Stimulated activated CD8-positive, alpha-beta memory T cell treated with anti-CD3 and anti-CD28 coated beads, Interleukin-12 subunit alpha, Interleukin-12 subunit beta, amount 100 ng/mL, for 1 hour (primary cell): ENCODE data around the gene EPX.
"Not testable (repeated sequence)": the region's sequence is repeated elsewhere in the genome, so short reads cannot be mapped to it uniquely, and the experiment has no call there.

ENCODE experiments used
- DNase-seq: peaks from one replicate; pipeline ENCODE4 v3.0.0-alpha.2; 2020; ENCODE audit warnings: low read depth

EPX gene

DNA sequence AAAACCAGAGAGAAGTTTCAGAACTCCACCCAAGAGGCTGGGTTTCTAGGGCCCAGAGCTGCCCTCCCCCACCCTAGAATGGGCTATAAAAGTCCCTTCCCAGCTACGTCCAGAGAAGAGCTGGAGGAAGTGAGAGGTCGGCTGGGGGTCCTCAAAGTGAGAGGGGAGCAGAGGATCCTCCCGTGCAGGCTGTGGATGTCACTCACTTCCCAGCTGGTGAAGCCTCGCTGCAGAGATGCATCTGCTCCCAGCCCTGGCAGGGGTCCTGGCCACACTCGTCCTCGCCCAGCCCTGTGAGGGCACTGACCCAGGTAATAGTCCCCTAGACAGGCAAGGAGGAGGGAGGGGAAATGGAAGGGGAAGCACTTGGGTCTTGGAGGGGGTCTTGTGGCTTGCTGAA, at the start of gene EPX:
Gene EPX, plus strand, starts transcription at position 115 of the 400 bp plus-strand sequence. Its CDS starts 121 bp downstream, at position 236.
- DNase-seq = no peak

DNA sequence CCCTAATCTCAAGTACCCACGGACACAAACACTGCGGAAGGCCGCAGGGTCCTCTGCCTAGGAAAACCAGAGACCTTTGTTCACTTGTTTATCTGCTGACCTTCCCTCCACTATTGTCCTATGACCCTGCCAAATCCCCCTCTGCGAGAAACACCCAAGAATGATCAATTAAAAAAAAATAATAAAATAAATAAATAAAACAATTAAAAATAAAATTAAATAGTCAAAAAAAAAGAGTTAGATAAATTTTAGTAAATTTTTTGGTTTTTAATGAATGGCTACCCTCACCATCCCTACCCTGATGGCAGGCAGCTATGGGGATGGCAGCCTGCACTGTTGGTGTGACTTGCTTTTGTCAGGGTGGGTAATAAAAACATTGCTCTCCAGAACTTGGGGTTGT, 49.2 kb upstream of the EPX start:
- not testable (repeated sequence) for DNase-seq

- no peak for DNase-seq
These were observed 47.7 kb upstream of the EPX start for GRCh38 chr17:58144801-58145200.

GRCh38 chr17:58147930-58148434, 44.5 kb upstream of the EPX start, which contains the start of gene OR4D1:
Gene OR4D1, plus strand, starts transcription at chr17:58148384. Its CDS starts 6,770 bp downstream, at chr17:58155154.
- DNase-seq = no peak

DNA sequence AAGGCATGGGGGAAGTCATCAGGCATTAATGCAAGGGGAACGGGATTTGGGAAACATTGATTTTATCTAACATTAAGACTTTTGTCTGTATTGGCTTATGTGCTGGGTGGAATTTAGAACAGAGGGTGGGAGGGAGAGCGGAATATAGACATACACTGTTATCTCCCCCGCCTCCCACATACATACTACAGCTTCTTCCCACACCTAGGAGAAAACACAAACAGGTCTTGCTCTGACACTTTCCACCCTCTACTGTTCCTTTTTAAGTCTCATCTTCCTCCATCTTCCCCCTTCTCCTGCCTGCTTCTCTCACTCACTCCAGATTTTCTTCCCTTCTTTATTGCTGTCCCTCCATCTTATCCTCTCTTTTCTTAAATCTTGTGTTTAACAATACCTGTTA, 43.9 kb upstream of the EPX start:
- DNase-seq = no peak

DNA sequence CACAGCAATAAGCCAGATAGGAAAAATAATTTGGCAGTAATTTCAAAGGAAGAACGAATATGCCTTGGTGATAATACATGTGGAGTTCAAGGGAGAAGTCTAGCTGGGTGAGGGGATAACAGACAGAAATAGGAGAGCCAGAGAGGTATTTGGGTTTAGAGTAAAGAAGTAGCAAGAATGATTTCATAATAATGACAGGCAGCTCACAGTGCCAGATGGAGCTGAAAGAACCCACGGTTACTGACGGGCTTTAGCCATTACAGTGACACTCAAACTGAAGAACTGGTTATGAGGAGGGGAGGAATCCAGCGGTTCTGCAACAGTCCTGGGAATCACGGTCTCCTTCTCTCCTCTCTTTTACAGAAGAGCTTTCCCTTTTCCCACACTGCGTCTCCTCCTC, 42.1 kb upstream of the EPX start:
- DNase-seq = no peak

DNA sequence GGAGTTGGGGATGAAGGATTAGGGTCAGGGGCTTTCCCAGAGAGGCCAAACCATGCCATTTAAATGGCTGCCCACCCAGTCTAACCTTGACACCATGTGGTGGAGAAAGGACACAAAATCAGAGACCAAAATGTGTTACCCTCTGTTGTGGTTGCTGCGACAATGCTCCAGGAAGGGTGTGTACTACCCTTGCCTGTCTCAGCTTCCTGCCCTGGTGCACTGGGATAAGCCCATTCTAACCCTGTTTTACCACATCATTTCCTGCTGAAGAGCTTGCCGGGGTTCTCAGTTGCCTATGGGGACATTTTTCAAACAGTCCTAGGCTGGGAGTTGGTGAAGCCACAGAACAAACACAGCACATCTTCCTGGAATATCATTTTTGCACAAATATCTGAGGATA, 39.5 kb upstream of the EPX start:
- DNase-seq = peak; percentile 28

DNA sequence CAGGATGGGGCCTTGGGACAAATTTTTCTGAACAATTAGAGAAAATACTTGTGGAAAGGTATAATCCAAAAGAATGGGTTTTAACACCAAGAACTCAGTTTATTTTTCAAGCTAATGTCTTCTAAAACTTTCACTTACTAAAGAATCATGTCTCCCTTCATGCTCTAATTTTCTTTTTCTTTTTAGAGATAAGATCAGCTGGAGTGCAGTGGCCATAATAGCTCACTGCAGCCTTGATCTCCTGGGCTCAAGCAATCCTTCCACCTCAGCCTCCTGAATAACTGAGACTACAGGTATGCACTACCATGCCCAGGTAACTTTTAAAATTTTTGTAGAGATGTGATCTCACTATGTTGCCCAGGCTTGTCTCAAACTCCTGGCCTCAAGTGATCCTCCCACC, 38.9 kb upstream of the EPX start:
- no peak for DNase-seq

DNA sequence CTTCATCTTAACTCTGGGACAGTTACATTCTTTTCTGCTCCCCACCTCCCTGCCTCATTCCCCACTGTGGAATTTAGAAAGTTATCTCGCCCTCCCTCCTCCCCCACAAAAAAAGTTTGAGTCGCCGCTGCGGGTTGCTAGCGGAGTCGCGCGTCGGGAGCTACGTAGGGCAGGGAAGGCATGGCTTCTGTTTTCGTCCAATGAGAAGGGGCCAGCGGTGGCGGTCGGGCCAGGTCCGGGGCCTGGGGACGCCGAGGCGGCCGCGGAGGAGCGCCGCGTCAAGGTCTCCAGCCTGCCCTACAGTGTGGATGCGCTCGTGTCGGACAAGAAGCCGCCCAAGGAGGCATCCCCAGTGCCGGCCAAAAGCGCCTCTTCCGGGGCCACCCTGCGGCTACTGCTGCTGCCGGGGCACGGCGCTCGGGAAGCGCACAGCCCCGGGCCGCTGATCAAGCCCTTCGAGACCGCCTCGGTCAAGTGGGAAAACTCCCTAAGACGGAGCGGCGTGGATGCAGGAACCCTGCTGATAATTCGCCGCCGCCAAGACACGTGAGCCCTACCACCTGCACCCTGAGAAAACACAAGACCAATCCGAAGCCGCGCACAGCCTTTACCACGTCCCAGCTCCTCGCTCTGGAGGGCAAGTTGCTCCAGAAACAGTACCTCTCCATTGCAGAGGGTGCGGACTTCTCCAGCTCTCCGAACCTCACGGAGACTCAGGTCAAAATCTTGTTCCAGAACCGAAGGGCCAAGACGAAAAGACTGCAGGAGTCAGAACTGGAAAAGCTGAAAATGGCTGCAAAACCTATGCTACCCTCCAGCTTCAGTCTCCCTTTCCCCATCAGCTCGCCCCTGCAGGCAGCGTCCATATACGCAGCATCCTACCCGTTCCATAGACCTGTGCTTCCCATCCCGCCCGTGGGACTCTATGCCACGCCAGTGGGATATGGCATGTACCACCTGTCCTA, 35.4 kb upstream of the EPX start:
- peak; percentile 32 for DNase-seq

- DNase-seq = no peak
These were observed 34.3 kb upstream of the EPX start for GRCh38 chr17:58158181-58158580.

GRCh38 chr17:58161566-58161965, 31.0 kb upstream of the EPX start:
- DNase-seq = no peak

GRCh38 chr17:58165981-58166380, 26.5 kb upstream of the EPX start:
- DNase-seq = no peak

DNA sequence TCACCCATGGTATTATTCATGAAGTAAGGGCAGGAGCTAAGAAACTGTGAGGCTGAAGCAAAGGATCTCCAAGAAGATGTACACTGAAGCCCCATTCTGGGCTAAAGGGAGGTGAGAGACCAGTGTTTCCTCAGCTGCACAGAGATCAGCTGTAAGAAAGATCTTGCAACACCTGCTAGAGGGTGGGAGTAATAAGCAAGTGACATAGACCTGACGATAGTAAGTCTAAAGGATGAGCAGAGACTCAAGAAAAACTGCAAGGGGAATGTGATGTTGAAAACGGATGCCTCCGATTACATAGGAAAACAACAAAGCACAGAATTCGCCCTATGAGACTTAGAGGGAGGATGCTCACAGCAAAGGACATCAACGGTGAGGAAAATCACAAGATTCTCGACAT, 25.8 kb upstream of the EPX start, which contains the start of gene OR4D2:
Gene OR4D2, plus strand, starts transcription at position 301 of the 400 bp plus-strand sequence. CDS start 2,674 bp downstream, outside the sequence.
- DNase-seq = no peak

- no peak for DNase-seq
These were observed 21.9 kb upstream of the EPX start for GRCh38 chr17:58170622-58171021.

DNA sequence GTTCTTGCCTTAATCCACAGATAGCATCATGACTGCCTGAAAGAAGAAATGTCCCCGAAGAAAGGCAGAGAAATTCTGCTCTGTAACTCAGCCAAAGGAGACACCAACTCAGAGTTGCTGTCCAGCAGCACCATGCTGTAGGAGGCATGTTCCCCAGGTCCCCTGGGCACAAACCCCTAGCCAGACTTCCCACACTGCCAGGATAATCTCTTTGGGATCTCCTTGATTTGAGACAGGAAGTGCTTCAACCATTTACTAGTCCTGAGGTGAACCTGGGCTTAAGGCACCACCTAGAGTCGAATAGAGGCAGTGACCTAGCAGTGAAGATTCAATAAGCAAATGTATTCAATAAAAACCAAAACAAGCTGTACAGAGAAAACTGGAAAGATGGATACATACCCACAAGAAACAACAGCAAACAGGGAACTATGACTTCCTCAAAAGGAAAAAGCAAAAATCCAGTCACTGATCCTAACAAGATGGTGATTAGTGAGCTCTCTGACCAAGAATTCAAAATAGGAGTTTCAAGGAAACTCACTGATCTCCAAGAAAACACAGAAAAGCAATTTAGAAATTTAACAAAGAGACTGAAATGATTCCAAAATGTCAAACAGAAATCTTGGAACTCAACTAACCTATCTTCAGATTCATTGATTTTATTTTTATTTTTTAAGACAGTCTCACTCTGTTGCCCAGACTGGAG, 20.0 kb upstream of the EPX start:
- DNase-seq = no peak

DNA sequence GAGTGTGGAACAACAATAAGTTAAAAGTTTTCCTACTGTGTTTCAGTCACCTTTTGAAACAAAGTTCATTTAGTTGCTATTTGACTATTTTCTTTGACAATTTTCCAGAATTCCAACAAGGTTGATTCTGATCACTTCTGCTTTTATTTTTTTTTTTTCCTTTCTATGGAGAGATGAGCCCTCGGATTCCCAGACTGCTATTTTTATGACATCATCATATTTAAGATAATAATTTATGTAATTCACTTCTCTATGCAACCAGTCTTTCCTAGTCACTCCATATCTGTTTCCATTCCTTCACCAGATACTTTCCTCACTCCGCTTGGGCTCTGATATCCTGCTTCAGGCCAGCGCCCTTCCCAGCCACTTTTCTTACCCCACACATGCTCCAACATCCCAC, 17.7 kb upstream of the EPX start:
- no peak for DNase-seq

DNA sequence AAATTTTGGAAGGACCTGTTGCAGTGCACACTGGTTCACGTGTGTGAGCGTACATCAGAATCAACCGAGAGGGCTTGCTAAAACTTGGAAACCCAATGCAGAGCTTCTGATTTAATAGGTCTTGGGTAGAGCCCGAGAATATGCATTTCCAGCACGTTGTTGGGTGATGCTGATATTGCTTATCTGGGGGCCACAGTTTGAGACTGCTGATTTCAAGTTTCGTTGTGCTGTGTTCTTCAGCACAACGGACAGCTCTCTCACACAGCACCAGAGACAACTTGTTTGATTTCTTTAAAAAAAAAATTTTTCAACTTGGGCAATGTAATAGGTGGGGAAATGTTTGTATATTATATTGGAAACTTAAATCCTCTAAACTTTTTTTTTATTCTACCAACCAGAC, 16.3 kb upstream of the EPX start:
- no peak for DNase-seq

GRCh38 chr17:58181796-58182195, 10.7 kb upstream of the EPX start:
- DNase-seq = no peak

GRCh38 chr17:58183514-58183913, 9.0 kb upstream of the EPX start:
- no peak for DNase-seq

GRCh38 chr17:58184308-58184985, 8.1 kb upstream of the EPX start:
- no peak for DNase-seq

- DNase-seq = no peak
These were observed 7.4 kb upstream of the EPX start for GRCh38 chr17:58184986-58185761.
